CD14-positive monocyte (primary cell): ENCODE data around the gene STX10. TPM values are rescaled to one million over a fixed set of nuclear protein-coding genes. Genes with fewer than 3 reads are reported as not detected.

Experiments used
- DNase-seq, 3 donors: peaks; one replicate each; pipeline ENCODE4 v3.0.0-alpha.2; 2011 to 2022
- H2AFZ ChIP-seq: 2 replicates; pipeline ENCODE4 v1.6.0; 2012; ENCODE audit warnings: mild to moderate bottlenecking, low read depth, low read length, inconsistent platforms; ENCODE audit not compliant: insufficient read depth, poor library complexity, severe bottlenecking
- H3K27ac ChIP-seq, 2 donors: 1 replicate in 1 of 2; 2 replicates in 1 of 2; pipeline ENCODE4 v1.5.1; 2012 to 2013; ENCODE audit warnings: low read length in 2 of 2, control low read depth in 1 of 2, inconsistent platforms in 1 of 2, low read depth in 1 of 2, mild to moderate bottlenecking in 1 of 2
- H3K27me3 ChIP-seq, 2 donors: one replicate each; pipeline versions ENCODE4 v1.6.0 to v1.6.1; 2011 to 2013; ENCODE audit warnings: low read length in 2 of 2; ENCODE audit not compliant: control insufficient read depth in 2 of 2, insufficient read depth in 2 of 2
- H3K36me3 ChIP-seq, 2 donors: replicated peaks in 1 of 2; 1 replicate in 1 of 2; 2 replicates in 1 of 2; pipeline versions ENCODE4 v1.5.1 to v1.6.1; 2012 to 2013; ENCODE audit warnings: low read length in 2 of 2, control low read depth in 1 of 2, inconsistent platforms in 1 of 2, mild to moderate bottlenecking in 1 of 2; ENCODE audit not compliant: insufficient read depth in 2 of 2, control insufficient read depth in 1 of 2
- H3K4me1 ChIP-seq, 2 donors: 1 replicate in 1 of 2; 2 replicates in 1 of 2; pipeline versions ENCODE4 v1.5.1 to v1.6.1; 2012 to 2013; ENCODE audit warnings: low read length in 2 of 2, control low read depth in 1 of 2, inconsistent platforms in 1 of 2, mild to moderate bottlenecking in 1 of 2, moderate library complexity in 1 of 2; ENCODE audit not compliant: insufficient read depth in 2 of 2, control insufficient read depth in 1 of 2
- H3K4me2 ChIP-seq: replicated peaks from 2 replicates; pipeline ENCODE3; 2012; ENCODE audit warnings: low read length, moderate library complexity, mild to moderate bottlenecking; ENCODE audit not compliant: poor library complexity, severe bottlenecking; ENCODE audit errors: extremely low read depth
- H3K4me3 ChIP-seq, 3 experiments: fragments of 200-600 bp in 1 of 3; sonication (generic) in 1 of 3; replicated peaks in 1 of 3; 1 replicate in 2 of 3; 2 replicates in 1 of 3; pipeline ENCODE4 v1.5.1; 2011 to 2013; ENCODE audit warnings: low read length in 3 of 3, mild to moderate bottlenecking in 3 of 3, control low read depth in 2 of 3, low read depth in 2 of 3, inconsistent platforms in 1 of 3, moderate library complexity in 1 of 3
- H3K79me2 ChIP-seq: 2 replicates; pipeline ENCODE4 v1.6.0; 2012; ENCODE audit warnings: mild to moderate bottlenecking, control low read depth, inconsistent platforms, low read length, moderate library complexity; ENCODE audit not compliant: insufficient read depth
- H3K9ac ChIP-seq: 2 replicates; pipeline ENCODE4 v1.6.0; 2017; ENCODE audit warnings: low read length, mild to moderate bottlenecking; ENCODE audit not compliant: insufficient read depth, poor library complexity, severe bottlenecking
- H3K9me3 ChIP-seq, 2 donors: replicated peaks in 1 of 2; 1 replicate in 1 of 2; 2 replicates in 1 of 2; pipeline versions ENCODE4 v1.5.1 to v1.6.1; 2012 to 2013; ENCODE audit warnings: low read length in 2 of 2, control low read depth in 1 of 2; ENCODE audit not compliant: control insufficient read depth in 1 of 2, insufficient read depth in 1 of 2
- H4K20me1 ChIP-seq: 2 replicates; pipeline ENCODE4 v1.6.0; 2012; ENCODE audit warnings: mild to moderate bottlenecking, low read length, control low read depth, moderate library complexity; ENCODE audit not compliant: insufficient read depth
- H3K27ac Mint-ChIP-seq, 7 donors: one replicate each; pipeline ENCODE4 v1.8.0; 2020; ENCODE audit warnings: mild to moderate bottlenecking in 7 of 7, mixed read lengths in 7 of 7, moderate library complexity in 6 of 7, inconsistent platforms in 2 of 7
- H3K27me3 Mint-ChIP-seq, 3 donors: one replicate each; pipeline ENCODE4 v1.8.0; 2021 to 2022; ENCODE audit warnings: low read depth in 3 of 3, mild to moderate bottlenecking in 3 of 3, mixed read lengths in 3 of 3, moderate library complexity in 3 of 3, inconsistent platforms in 1 of 3
- H3K36me3 Mint-ChIP-seq, 2 donors: one replicate each; pipeline ENCODE4 v1.8.0; 2020; ENCODE audit warnings: mixed read lengths in 2 of 2, inconsistent platforms in 1 of 2, mild to moderate bottlenecking in 1 of 2
- H3K4me1 Mint-ChIP-seq: one replicate; pipeline ENCODE4 v1.8.0; 2020; ENCODE audit warnings: mild to moderate bottlenecking, mixed read lengths
- H3K4me3 Mint-ChIP-seq, 2 donors: one replicate each; pipeline ENCODE4 v1.8.0; 2020; ENCODE audit warnings: mild to moderate bottlenecking in 2 of 2, mixed read lengths in 2 of 2, moderate library complexity in 1 of 2
- H3K9me3 Mint-ChIP-seq, 7 donors: one replicate each; pipeline ENCODE4 v1.8.0; 2020 to 2022; ENCODE audit warnings: mixed read lengths in 7 of 7, mild to moderate bottlenecking in 6 of 7, moderate library complexity in 6 of 7, inconsistent platforms in 2 of 7
- WGBS: methylation state at CpG from one replicate; pipeline ENCODE4 v1.1.5; 2013; ENCODE audit warnings: missing lambda C conversion rate; ENCODE audit not compliant: insufficient coverage; 5-methylcytosine and 5-hydroxymethylcytosine counted together
- intact Hi-C, 2 donors: fragments of 100-400 bp; cut with micrococcal nuclease; formaldehyde crosslinking; loops; one replicate each; pipeline versions ENCODE4 v1.15.0 to v1.15.1; 2023
- polyA plus RNA-seq, 3 donors: library from polyadenylated mRNA; depleted of rRNA in 1 of 3; unstranded in 2 of 3; stranded (reverse) in 1 of 3; fragments of 300-500 nt in 2 of 3; fragments of >200 nt in 1 of 3; fragmentation: Illumina TruSeq in 2 of 3; gene quantifications; 1 replicate in 2 of 3; 2 replicates in 1 of 3; pipeline ENCODE4 v1.2.3, GENCODE V29; 2012 to 2021
- TF ChIP-seq, protein P1 (sequence below): fragments of 200-600 bp; IDR thresholded peaks from one replicate; pipeline ENCODE4 v1.8.0; 2022; ENCODE audit warnings: antibody characterized with exemption, mild to moderate bottlenecking

STX10 gene
- polyA plus RNA-seq, 3 donors: 158 to 392 (median 172) TPM

DNA sequence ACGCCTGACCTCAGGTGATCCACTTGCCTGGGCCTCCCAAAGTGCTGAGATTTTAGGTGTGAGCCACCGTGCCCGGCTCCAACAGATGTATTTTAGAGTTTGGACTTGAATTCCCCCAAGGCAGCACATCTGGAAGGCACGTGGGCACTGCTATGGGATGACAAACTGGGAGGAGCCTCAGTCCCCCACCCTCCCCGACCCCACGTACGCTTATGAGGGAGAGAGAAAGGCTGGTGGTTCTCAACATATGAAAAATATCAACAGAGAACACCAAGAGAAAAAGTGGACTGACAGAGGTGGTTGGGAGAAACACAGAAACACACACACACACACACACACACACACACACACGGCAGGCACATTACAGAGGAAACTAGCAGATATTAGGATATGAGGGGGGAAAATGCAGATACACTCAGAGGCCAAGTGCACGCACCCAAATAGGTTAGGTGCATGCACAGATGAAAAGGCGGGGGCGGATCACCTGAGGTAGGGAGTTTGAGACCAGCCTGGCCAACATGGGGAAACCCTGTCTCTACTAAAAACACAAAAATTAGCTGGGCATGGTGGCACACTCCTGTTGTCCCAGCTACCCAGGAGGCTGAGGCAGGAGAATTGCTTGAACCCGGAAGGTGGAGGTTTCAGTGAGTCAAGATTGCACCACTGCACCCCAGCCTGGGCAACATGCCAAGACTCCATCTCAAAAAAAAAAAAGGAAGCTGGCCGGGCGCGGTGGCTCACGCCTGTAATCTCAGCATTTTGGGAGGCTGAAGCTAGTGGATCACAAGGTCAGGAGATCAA lies 3.2 kb downstream of the STX10 start:
- H3K27me3 Mint-ChIP-seq: peaks cover 0 to 4% (median 3%) of the 10 kb centered on the region in 3 donors
- Histone ChIP-seq H3K9ac (peak overlapping the region; percentile 21), H4K20me1 (peaks cover 33% of the 10 kb centered on the region), H3K79me2 (peaks cover 69% of the 10 kb centered on the region), H3K27me3 (no peaks in the 10 kb centered on the region), H3K27ac (peak overlapping the region; percentile 75 to 77), H3K4me2 (peak overlapping the region; percentile 50), H3K4me3 (peak overlapping the region in 1 of 3 experiments; percentile 42), H2AFZ (no peak overlapping the region), H3K36me3 (peaks cover 19 to 32% of the 10 kb centered on the region in 2 donors), H3K4me1 (peaks cover 34 to 57% of the 10 kb centered on the region in 2 donors), H3K9me3 (no peaks in the 10 kb centered on the region)
- WGBS: 76% methylated on average over 6 of the region's 16 CpGs
- peak overlapping the region; percentile 46 to 98 for H3K4me3 Mint-ChIP-seq
- DNase-seq: peak; percentile 83 to 91 (median 90)
- intact Hi-C loops: no loop called here
- peaks cover 0 to 8% (median 4%) of the 10 kb centered on the region in 7 donors for H3K9me3 Mint-ChIP-seq
- peak overlapping the region; percentile 96 to 99 (median 99) for H3K27ac Mint-ChIP-seq
- TF ChIP-seq, protein P1, sequence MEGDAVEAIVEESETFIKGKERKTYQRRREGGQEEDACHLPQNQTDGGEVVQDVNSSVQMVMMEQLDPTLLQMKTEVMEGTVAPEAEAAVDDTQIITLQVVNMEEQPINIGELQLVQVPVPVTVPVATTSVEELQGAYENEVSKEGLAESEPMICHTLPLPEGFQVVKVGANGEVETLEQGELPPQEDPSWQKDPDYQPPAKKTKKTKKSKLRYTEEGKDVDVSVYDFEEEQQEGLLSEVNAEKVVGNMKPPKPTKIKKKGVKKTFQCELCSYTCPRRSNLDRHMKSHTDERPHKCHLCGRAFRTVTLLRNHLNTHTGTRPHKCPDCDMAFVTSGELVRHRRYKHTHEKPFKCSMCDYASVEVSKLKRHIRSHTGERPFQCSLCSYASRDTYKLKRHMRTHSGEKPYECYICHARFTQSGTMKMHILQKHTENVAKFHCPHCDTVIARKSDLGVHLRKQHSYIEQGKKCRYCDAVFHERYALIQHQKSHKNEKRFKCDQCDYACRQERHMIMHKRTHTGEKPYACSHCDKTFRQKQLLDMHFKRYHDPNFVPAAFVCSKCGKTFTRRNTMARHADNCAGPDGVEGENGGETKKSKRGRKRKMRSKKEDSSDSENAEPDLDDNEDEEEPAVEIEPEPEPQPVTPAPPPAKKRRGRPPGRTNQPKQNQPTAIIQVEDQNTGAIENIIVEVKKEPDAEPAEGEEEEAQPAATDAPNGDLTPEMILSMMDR: no peak
- H3K36me3 Mint-ChIP-seq: peaks cover 20 to 44% of the 10 kb centered on the region in 2 donors
- peaks cover 39% of the 10 kb centered on the region for H3K4me1 Mint-ChIP-seq

DNA sequence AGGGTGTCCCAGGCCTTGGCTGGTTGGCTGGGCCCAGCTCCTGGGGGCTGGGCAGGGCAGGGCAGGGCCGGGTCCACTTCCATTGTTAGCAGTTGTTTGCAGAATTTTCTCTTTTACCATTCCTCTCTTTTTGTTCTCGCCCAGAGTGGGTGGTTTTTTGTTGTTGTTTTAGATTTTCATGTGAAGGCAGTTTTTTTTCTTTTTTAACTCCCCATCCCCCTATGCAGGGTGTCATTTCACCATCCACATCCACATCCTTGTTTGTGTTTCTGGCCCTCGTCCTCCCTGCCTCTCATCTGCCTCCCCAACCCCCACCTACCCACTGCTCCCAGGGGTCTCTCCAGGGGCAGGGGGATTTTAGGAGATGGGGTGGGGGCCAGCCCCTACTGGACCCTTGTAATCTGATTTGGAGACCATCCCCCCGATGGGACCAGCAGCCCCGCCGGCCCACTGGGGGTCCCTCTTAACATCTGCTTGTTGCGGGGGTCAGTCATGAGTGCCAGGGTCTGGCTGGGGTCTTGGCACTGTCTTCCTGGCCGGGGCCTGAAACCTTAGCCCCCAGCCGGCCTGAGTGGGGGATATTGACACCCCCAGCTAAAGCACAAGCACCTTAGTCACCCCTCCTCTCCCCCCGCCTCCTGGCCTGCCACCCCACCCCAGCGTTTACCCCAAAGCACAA lies 10.4 kb downstream of the STX10 start:
- Mint-ChIP-seq H3K4me1 (peaks cover 17% of the 10 kb centered on the region), H3K4me3 (no peak overlapping the region), H3K27ac (peak overlapping the region in 6 of 7 donors; percentile 25 to 64 (median 40)), H3K27me3 (no peaks in the 10 kb centered on the region), H3K36me3 (peaks cover 48 to 81% of the 10 kb centered on the region in 2 donors), H3K9me3 (peaks cover 0 to 2% (median 0%) of the 10 kb centered on the region in 7 donors)
- no peaks in the 10 kb centered on the region for H3K27me3 ChIP-seq
- H2AFZ ChIP-seq: no peak overlapping the region
- H3K79me2 ChIP-seq: peaks cover 23% of the 10 kb centered on the region
- H3K4me2 ChIP-seq: no peak overlapping the region
- 100% methylated on average over 4 of the region's 11 CpGs for WGBS
- DNase-seq: no peak
- H3K36me3 ChIP-seq: peaks cover 56 to 72% of the 10 kb centered on the region in 2 donors
- TF ChIP-seq, protein P1: no peak
- no peaks in the 10 kb centered on the region for H3K9me3 ChIP-seq
- H3K4me3 ChIP-seq: no peak overlapping the region
- intact Hi-C loops: no loop called here
- peaks cover 8 to 19% of the 10 kb centered on the region in 2 donors for H3K4me1 ChIP-seq
- H4K20me1 ChIP-seq: peaks cover 47% of the 10 kb centered on the region
- no peak overlapping the region for H3K27ac ChIP-seq
- H3K9ac ChIP-seq: no peak overlapping the region
